ENCODE measurements around the gene CYP2B6. TPM values are rescaled to one million over a fixed set of nuclear protein-coding genes. Genes with fewer than 3 reads are reported as not detected.
"Not testable (repeated sequence)": the region's sequence is repeated elsewhere in the genome, so short reads cannot be mapped to it uniquely, and the experiment has no call there.

CYP2B6 gene
- total RNA-seq, 4 donors from 2014 or later, result not detected

DNA sequence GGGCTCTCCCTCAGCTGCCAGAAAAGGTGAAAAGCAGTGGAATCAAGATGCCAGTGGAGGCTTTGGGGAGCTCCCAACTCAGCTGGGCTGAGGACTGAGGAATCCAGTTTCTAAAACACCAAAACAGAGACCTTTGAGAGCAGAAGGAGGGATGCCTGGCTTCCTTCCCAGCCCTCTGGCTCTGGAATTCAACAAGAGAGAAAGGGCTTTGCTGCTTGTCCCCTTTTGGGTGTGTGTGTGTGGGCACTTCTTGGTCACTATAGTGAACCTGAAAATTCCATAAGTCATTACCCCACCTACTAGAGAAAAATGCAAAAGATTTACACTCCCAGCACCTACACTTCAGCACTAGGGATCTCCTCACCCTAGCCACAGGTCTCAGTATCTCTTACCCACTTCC lies 30.3 kb upstream of the CYP2B6 start:
- no peaks in the 10 kb centered on the region for H3K4me1 ChIP-seq

DNA sequence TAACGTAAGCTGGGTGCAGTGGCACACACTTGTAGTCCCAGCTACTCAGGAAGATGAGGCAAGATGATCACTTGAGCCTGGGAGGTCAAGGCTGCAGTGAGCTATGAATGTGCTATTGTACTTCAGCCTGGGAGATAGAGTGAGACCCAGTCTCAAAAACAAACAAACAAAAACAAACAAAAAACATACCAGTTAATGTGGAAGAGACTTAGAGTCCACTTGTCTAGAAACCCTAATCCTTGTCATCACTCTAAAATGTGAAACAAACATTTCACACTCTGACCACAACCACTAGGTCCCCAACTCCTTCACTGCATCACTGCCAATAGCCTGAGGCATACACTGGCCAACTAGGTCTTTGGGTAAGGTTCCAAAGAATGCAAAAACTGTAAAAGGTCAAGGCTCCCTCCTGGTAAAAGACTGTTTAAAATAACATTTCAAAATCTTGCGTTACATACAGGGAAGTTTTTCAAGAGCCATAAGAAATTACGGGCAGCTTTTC lies 28.6 kb upstream of the CYP2B6 start:
- Histone ChIP-seq H3K4me1 (no peaks in the 10 kb centered on the region), H3K27me3 (peaks cover 0 to 26% (median 0%) of the 10 kb centered on the region in 4 donors), H3K9me3 (peaks cover 0 to under 1% (median 0%) of the 10 kb centered on the region in 4 donors), H3K36me3 (no peaks in the 10 kb centered on the region), H3K27ac (replicated peaks in 1 of 4) (no peak overlapping the region), H3K4me3 (no peak overlapping the region)
- intact Hi-C loops (cut with DNase I), result no loop called here
- DNase-seq (ENCODE audit: extremely low spot score), result no peak
- WGBS, result 52% methylated on average over 3 of the region's 3 CpGs
- TF ChIP-seq POLR2A (IDR thresholded peaks at IDR 0.05; ENCODE audit: low read depth) (no peak), POLR2AphosphoS5 (IDR thresholded peaks at IDR 0.05) (no peak), EP300 (IDR thresholded peaks at IDR 0.05) (no peak)
- TF ChIP-seq, protein P1, sequence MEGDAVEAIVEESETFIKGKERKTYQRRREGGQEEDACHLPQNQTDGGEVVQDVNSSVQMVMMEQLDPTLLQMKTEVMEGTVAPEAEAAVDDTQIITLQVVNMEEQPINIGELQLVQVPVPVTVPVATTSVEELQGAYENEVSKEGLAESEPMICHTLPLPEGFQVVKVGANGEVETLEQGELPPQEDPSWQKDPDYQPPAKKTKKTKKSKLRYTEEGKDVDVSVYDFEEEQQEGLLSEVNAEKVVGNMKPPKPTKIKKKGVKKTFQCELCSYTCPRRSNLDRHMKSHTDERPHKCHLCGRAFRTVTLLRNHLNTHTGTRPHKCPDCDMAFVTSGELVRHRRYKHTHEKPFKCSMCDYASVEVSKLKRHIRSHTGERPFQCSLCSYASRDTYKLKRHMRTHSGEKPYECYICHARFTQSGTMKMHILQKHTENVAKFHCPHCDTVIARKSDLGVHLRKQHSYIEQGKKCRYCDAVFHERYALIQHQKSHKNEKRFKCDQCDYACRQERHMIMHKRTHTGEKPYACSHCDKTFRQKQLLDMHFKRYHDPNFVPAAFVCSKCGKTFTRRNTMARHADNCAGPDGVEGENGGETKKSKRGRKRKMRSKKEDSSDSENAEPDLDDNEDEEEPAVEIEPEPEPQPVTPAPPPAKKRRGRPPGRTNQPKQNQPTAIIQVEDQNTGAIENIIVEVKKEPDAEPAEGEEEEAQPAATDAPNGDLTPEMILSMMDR (IDR thresholded peaks at IDR 0.05), result no peak

More for the DNA sequence above, 30.3 kb upstream of the CYP2B6 start:
- Histone ChIP-seq H3K36me3 (no peaks in the 10 kb centered on the region), H3K9me3 (peaks cover 0 to 16% (median 5%) of the 10 kb centered on the region in 4 donors), H3K4me3 (no peak overlapping the region), H3K27me3 (peaks cover 0 to 26% (median 0%) of the 10 kb centered on the region in 4 donors), H3K27ac (replicated peaks in 1 of 4) (no peak overlapping the region)
- DNase-seq (ENCODE audit: extremely low spot score), result no peak
- TF ChIP-seq POLR2AphosphoS5 (IDR thresholded peaks at IDR 0.05), result no peak
- TF ChIP-seq POLR2A (IDR thresholded peaks at IDR 0.05; ENCODE audit: low read depth), result no peak
- TF ChIP-seq, protein P1 (IDR thresholded peaks at IDR 0.05), result no peak
- no peak for TF ChIP-seq EP300 (IDR thresholded peaks at IDR 0.05)
- intact Hi-C loops (cut with DNase I), result no loop called here

DNA sequence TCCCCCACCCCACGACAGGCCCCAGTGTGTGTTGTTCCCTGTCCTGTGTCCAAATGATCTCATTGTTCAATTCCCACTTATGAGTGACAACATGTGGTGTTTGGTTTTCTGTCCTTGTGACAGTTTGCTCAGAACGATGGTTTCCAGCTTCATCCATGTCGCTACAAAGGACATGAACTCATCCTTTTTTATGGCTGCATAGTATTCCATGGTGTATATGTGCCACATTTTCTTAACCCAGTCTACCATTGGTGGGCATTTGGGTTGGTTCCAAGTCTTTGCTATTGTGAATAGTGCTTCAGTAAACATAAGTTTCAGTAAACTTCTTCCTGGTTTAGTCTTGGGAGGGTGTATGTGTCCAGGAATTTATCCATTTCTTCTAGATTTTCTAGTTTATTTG lies 26.7 kb upstream of the CYP2B6 start:
- H3K27ac ChIP-seq (replicated peaks in 1 of 4); H3K36me3 ChIP-seq; H3K9me3 ChIP-seq; intact Hi-C loops (cut with DNase I); H3K4me1 ChIP-seq; DNase-seq (ENCODE audit: extremely low spot score); H3K4me3 ChIP-seq: not testable (repeated sequence)
- H3K27me3 ChIP-seq, result peaks cover 0 to 26% (median 0%) of the 10 kb centered on the region in 4 donors
- 84% methylated on average over 3 of the region's 3 CpGs for WGBS

DNA sequence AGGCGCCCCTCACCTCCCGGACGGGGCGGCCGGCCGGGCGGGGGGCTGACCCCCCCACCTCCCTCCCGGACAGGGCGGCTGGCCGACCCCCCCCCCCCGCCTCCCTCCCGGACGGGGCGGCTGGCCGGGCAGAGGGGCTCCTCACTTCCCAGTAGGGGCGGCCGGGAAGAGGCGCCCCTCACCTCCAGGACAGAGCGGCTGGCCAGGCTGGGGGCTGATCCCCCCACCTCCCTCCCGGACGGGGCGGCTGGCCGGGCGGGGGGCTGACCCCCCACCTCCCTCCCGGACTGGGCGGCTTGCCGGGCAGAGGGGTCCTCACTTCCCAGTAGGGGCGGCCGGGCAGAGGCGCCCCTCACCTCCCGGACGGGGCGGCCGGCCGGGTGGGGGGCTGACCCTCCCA lies 25.7 kb upstream of the CYP2B6 start:
- H3K36me3 ChIP-seq; H3K9me3 ChIP-seq; H3K4me3 ChIP-seq; DNase-seq (ENCODE audit: extremely low spot score); H3K4me1 ChIP-seq; H3K27ac ChIP-seq (replicated peaks in 1 of 4); intact Hi-C loops (cut with DNase I): not testable (repeated sequence)
- WGBS, result no CpG with 5 or more reads among the region's 35 CpGs
- peaks cover 0 to 24% (median 0%) of the 10 kb centered on the region in 4 donors for H3K27me3 ChIP-seq

DNA sequence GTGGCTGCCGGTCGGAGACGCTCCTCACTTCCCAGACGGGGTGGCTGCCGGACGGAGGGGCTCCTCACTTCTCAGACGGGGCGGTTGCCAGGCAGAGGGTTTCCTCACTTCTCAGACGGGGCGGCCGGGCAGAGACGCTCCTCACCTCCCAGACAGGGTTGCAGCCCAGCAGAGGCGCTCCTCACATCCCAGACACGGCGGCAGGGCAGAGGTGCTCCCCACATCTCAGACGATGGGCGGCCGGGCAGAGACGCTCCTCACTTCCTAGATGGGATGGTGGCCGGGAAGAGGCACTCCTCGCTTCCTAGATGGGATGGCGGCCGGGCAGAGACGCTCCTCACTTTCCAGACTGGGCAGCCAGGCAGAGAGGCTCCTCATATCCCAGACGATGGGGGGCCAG lies 24.5 kb upstream of the CYP2B6 start:
- H3K27ac ChIP-seq (replicated peaks in 1 of 4), result not testable (repeated sequence)

DNA sequence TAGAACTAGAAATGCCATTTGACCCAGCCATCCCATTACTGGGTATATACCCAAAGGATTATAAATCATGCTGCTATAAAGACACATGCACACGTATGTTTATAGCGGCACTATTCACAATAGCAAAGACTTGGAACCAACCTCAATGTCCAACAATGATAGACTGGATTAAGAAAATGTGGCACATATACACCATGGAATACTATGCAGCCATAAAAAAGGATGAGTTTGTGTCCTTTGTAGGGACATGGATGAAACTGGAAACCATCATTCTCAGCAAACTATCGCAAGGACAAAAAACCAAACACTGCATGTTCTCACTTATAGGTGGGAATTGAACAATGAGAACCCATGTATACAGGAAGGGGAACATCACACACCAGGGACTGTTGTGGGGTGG lies 23.0 kb upstream of the CYP2B6 start:
- 76% methylated on average over 3 of the region's 3 CpGs for WGBS
- H3K36me3 ChIP-seq; H3K9me3 ChIP-seq; DNase-seq (ENCODE audit: extremely low spot score); H3K4me1 ChIP-seq; H3K27ac ChIP-seq (replicated peaks in 1 of 4); H3K4me3 ChIP-seq; intact Hi-C loops (cut with DNase I): not testable (repeated sequence)
- H3K27me3 ChIP-seq, result peaks cover 0 to 28% (median 0%) of the 10 kb centered on the region in 4 donors

More for the DNA sequence above, 24.5 kb upstream of the CYP2B6 start:
- H3K4me1 ChIP-seq; H3K36me3 ChIP-seq; H3K4me3 ChIP-seq; intact Hi-C loops (cut with DNase I); DNase-seq (ENCODE audit: extremely low spot score); H3K9me3 ChIP-seq: not testable (repeated sequence)
- no CpG with 5 or more reads among the region's 25 CpGs for WGBS
- peaks cover 0 to 24% (median 0%) of the 10 kb centered on the region in 4 donors for H3K27me3 ChIP-seq

DNA sequence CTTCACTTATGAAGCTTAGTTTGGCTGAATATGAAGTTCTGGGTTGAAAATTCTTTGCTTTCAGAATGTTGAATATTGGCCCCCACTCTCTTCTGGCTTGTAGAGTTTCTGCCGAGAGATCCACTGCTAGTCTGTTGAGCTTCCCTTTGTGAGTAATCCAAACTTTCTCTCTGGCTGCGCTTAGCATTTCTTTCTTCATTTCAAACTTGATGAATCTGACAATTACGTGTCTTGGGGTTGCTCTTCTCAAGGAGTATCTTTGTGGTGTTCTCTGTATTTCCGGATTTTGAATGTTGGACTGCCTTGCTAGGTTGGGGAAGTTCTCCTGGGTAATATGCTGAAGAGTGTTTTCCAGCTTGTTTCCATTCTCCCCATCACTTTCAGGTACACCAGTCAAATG lies 21.4 kb upstream of the CYP2B6 start:
- H3K9me3 ChIP-seq; intact Hi-C loops (cut with DNase I); H3K36me3 ChIP-seq; H3K4me1 ChIP-seq; DNase-seq (ENCODE audit: extremely low spot score); H3K27ac ChIP-seq (replicated peaks in 1 of 4); H3K4me3 ChIP-seq: not testable (repeated sequence)
- peaks cover 0 to 22% (median 0%) of the 10 kb centered on the region in 4 donors for H3K27me3 ChIP-seq
- WGBS, result 79% methylated on average over 4 of the region's 4 CpGs

DNA sequence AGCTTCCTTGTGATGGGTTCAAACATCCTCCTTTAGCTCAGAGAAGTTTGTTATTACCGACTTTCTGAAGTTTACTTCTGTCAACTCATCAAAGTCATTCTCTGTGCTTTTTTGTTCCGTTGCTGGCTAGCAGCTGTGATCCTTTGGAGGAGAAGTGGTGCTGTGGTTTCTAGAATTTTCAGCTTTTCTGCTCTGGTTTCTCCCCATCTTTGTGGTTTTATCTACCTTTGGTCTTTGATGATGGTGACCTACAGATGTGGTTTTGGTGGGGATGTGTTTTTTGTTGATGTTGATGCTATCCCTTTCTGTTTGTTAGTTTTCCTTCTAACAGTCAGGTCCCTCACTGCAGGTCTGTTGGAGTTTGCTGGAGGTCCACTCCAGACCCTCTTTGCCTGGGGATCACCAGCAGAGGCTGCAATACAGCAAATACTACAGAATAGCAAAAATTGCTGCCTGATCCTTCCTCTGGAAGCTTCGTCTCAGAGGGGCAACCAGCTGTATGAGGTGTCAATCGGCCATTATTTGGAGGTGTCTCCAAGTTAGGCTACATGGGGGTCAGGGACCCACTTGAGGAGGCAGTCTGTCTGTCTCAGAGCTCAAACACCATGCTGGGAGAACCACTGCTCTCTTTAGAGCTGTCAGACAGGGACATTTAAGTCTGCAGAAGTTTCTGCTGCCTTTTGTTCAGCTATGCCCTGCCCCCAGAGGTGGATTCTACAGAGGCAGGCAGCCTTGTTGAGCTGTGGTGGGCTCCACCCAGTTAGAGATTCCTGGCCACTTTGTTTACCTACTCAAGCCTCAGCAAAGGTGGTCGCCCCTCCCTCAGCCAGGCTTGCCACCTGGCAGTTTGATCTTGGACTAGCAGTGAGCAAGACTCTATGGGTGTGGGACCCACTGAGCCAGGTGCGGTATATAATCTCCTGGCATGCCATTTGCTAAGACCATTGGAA lies 20.4 kb upstream of the CYP2B6 start:
- H3K27ac ChIP-seq (replicated peaks in 1 of 4); intact Hi-C loops (cut with DNase I): not testable (repeated sequence)
- 68% methylated on average over 5 of the region's 6 CpGs for whole genome bisulfite sequencing

More for the DNA sequence above, 20.4 kb upstream of the CYP2B6 start:
- not testable (repeated sequence) for H3K9me3 ChIP-seq; DNase-seq (ENCODE audit: extremely low spot score); H3K4me3 ChIP-seq; H3K36me3 ChIP-seq; H3K4me1 ChIP-seq
- peaks cover 0 to 24% (median 0%) of the 10 kb centered on the region in 4 donors for H3K27me3 ChIP-seq
